HG03354 (cell line): Measurements from ENCODE around the gene SF3A1.

Source experiments
- ATAC-seq: cut with Tn5 transposase; IDR thresholded peaks from one replicate; pipeline ENCODE4 v1.9.1; 2021; ENCODE audit warnings: mild to moderate bottlenecking; ENCODE audit not compliant: unreplicated experiment, poor library complexity, severe bottlenecking

SF3A1 gene

GRCh38 chr22:30292069-30292970 is 64.4 kb downstream of the SF3A1 start:
- ATAC-seq = no peak

- ATAC-seq = no peak
Observed at GRCh38 chr22:30291058-30291892, 65.4 kb downstream of the SF3A1 start.

GRCh38 chr22:30290342-30291057 is 66.2 kb downstream of the SF3A1 start:
- ATAC-seq = no peak

GRCh38 chr22:30289980-30290313 is 66.7 kb downstream of the SF3A1 start:
- ATAC-seq = peak; percentile 13

GRCh38 chr22:30289141-30289979 is 67.3 kb downstream of the SF3A1 start, which contains the start of gene CASTOR1:
TSS of gene CASTOR1 (minus strand) at chr22:30289505. CDS start at chr22:30289497, 8 bp downstream.
- ATAC-seq = peak; percentile 71

- ATAC-seq = no peak
Observed at GRCh38 chr22:30288419-30289140, 68.1 kb downstream of the SF3A1 start.

- ATAC-seq = peak; percentile 33
Observed at GRCh38 chr22:30287648-30288418, 68.9 kb downstream of the SF3A1 start.

GRCh38 chr22:30286813-30287647 is 69.7 kb downstream of the SF3A1 start:
- no peak for ATAC-seq

- no peak for ATAC-seq
Observed at GRCh38 chr22:30286331-30286730, 70.4 kb downstream of the SF3A1 start.

- no peak for ATAC-seq
Observed at GRCh38 chr22:30285846-30286200, 70.9 kb downstream of the SF3A1 start.

- no peak for ATAC-seq
Observed at GRCh38 chr22:30285176-30285845, 71.4 kb downstream of the SF3A1 start.

- ATAC-seq = no peak
Observed at GRCh38 chr22:30284666-30285065, 72.0 kb downstream of the SF3A1 start.

- no peak for ATAC-seq
Observed at GRCh38 chr22:30284172-30284571, 72.5 kb downstream of the SF3A1 start.

GRCh38 chr22:30283342-30283741 is 73.4 kb downstream of the SF3A1 start:
- ATAC-seq = no peak

- no peak for ATAC-seq
Observed at GRCh38 chr22:30282616-30283046, 74.1 kb downstream of the SF3A1 start.
